Activated CD8-positive, alpha-beta memory T cell treated with anti-CD3 and anti-CD28 coated beads for 36 hours (primary cell): ENCODE results near the gene CDKAL1. TPM values are rescaled to one million over a fixed set of nuclear protein-coding genes. Genes with fewer than 3 reads are reported as not detected.
"Not testable (repeated sequence)": the region's sequence is repeated elsewhere in the genome, so short reads cannot be mapped to it uniquely, and the experiment has no call there.

ENCODE experiments used
- CTCF ChIA-PET: fragments of 350-600 bp; sonication (Branson Sonifier 250); formaldehyde crosslinking; loops from one replicate; lab custom pipeline; 2021; ENCODE audit warnings: antibody characterized with exemption; lab: Charles Lee
- POLR2A ChIA-PET: fragments of 350-600 bp; sonication (Branson Sonifier 250); formaldehyde crosslinking; loops from one replicate; lab custom pipeline; 2021; ENCODE audit warnings: antibody characterized with exemption; lab: Charles Lee
- total RNA-seq, 2 experiments: library from RNA; stranded (reverse); gene quantifications; one replicate each; pipeline ENCODE4 v1.2.3, GENCODE V29; 2021

Gene CDKAL1
- total RNA-seq, 2 experiments from 2014 or later, result 26.2 to 27.5 TPM

GRCh38 chr6:21079468-21080048, 545.3 kb downstream of the CDKAL1 start:
- ChIA-PET POLR2A (interaction anchor here (0.6 kb wide), 1 partner anchor 247 kb away, joined by 3 read pairs; no protein-coding TSS in a partner anchor), CTCF (no interaction called here)

- ChIA-PET CTCF (no interaction called here), POLR2A (interaction anchor here (0.6 kb wide), 1 partner anchor 246 kb away, joined by 3 read pairs; no protein-coding TSS in a partner anchor)
These were observed 546.0 kb downstream of the CDKAL1 start for GRCh38 chr6:21080221-21080620.

- ChIA-PET CTCF (no interaction called here), POLR2A (no interaction called here)
These were observed 547.8 kb downstream of the CDKAL1 start for GRCh38 chr6:21082091-21082490.

GRCh38 chr6:21083708-21084107, 549.5 kb downstream of the CDKAL1 start:
- POLR2A ChIA-PET, result no interaction called here

GRCh38 chr6:21084656-21085055, 550.4 kb downstream of the CDKAL1 start:
- ChIA-PET POLR2A (no interaction called here), CTCF (no interaction called here)

More at GRCh38 chr6:21083708-21084107, 549.5 kb downstream of the CDKAL1 start:
- CTCF ChIA-PET, result no interaction called here

- CTCF ChIA-PET, result no interaction called here
- POLR2A ChIA-PET, result no interaction called here
These were observed 551.0 kb downstream of the CDKAL1 start for GRCh38 chr6:21085211-21085610.

- ChIA-PET CTCF (no interaction called here), POLR2A (no interaction called here)
These were observed 551.4 kb downstream of the CDKAL1 start for GRCh38 chr6:21085643-21086042.

- CTCF ChIA-PET, result no interaction called here
- POLR2A ChIA-PET, result no interaction called here
These were observed 552.9 kb downstream of the CDKAL1 start for GRCh38 chr6:21087188-21087587.

- ChIA-PET POLR2A (no interaction called here), CTCF (no interaction called here)
These were observed 557.2 kb downstream of the CDKAL1 start for GRCh38 chr6:21091411-21091810.

- POLR2A ChIA-PET, CTCF ChIA-PET: not testable (repeated sequence)
These were observed 558.0 kb downstream of the CDKAL1 start for GRCh38 chr6:21092231-21092772.

GRCh38 chr6:21095462-21095861, 561.2 kb downstream of the CDKAL1 start:
- ChIA-PET POLR2A (no interaction called here), CTCF (no interaction called here)

- ChIA-PET POLR2A (interaction anchor here (0.6 kb wide), 1 partner anchor 354 kb away, joined by 3 read pairs; no protein-coding TSS in a partner anchor), CTCF (interaction anchor here (0.7 kb wide), 1 partner anchor 79 kb away, joined by 3 read pairs; no protein-coding TSS in a partner anchor)
These were observed 563.9 kb downstream of the CDKAL1 start for GRCh38 chr6:21098134-21098533.

GRCh38 chr6:21098744-21099143, 564.5 kb downstream of the CDKAL1 start:
- POLR2A ChIA-PET, result no interaction called here
- CTCF ChIA-PET, result no interaction called here

- ChIA-PET CTCF (no interaction called here), POLR2A (no interaction called here)
These were observed 565.4 kb downstream of the CDKAL1 start for GRCh38 chr6:21099338-21100314.

- ChIA-PET POLR2A (no interaction called here), CTCF (no interaction called here)
These were observed 566.7 kb downstream of the CDKAL1 start for GRCh38 chr6:21100991-21101390.

- POLR2A ChIA-PET, result no interaction called here
- CTCF ChIA-PET, result interaction anchor here (0.5 kb wide), 1 partner anchor 608 kb away, joined by 3 read pairs; no protein-coding TSS in a partner anchor
These were observed 567.4 kb downstream of the CDKAL1 start for GRCh38 chr6:21101694-21102093.

GRCh38 chr6:21102201-21102600, 567.9 kb downstream of the CDKAL1 start:
- CTCF ChIA-PET, result no interaction called here
- POLR2A ChIA-PET, result no interaction called here

- POLR2A ChIA-PET, result no interaction called here
These were observed 568.4 kb downstream of the CDKAL1 start for GRCh38 chr6:21102624-21103023.

GRCh38 chr6:21103626-21104224, 569.5 kb downstream of the CDKAL1 start:
- ChIA-PET POLR2A (no interaction called here), CTCF (no interaction called here)

More at GRCh38 chr6:21102624-21103023, 568.4 kb downstream of the CDKAL1 start:
- CTCF ChIA-PET, result no interaction called here

- CTCF ChIA-PET, result no interaction called here
These were observed 570.0 kb downstream of the CDKAL1 start for GRCh38 chr6:21104288-21104687.

More at GRCh38 chr6:21104288-21104687, 570.0 kb downstream of the CDKAL1 start:
- POLR2A ChIA-PET, result no interaction called here
